Smooth muscle cell (in vitro differentiated cells): ENCODE results near the gene CAMK2B. TPM values are rescaled to one million over a fixed set of nuclear protein-coding genes. Genes with fewer than 3 reads are reported as not detected.

Source experiments
- DNase-seq: peaks from one replicate; lab custom pipeline; 2025; ENCODE audit not compliant: unreplicated experiment; lab: John Stamatoyannopoulos, UW
- H2AFZ ChIP-seq: fragments of 200-600 bp; sonication (generic); 2 replicates; pipeline ENCODE4 v1.6.0; 2016; ENCODE audit warnings: antibody characterized with exemption, low read depth, mild to moderate bottlenecking
- H3F3A ChIP-seq: fragments of 200-600 bp; sonication (generic); 2 replicates; pipeline ENCODE4 v1.6.0; 2017; ENCODE audit warnings: antibody characterized with exemption, low read depth
- H3K27ac ChIP-seq: fragments of 200-600 bp; sonication (generic); 2 replicates; pipeline ENCODE4 v1.5.1; 2016; ENCODE audit warnings: low read depth, mild to moderate bottlenecking
- H3K27me3 ChIP-seq: fragments of 200-600 bp; sonication (generic); 2 replicates; pipeline ENCODE4 v1.6.1; 2016; ENCODE audit warnings: low read depth, mild to moderate bottlenecking
- H3K36me3 ChIP-seq: fragments of 200-600 bp; sonication (generic); 2 replicates; pipeline ENCODE4 v1.5.1; 2016; ENCODE audit warnings: low read depth
- H3K4me1 ChIP-seq: fragments of 200-600 bp; sonication (generic); 2 replicates; pipeline ENCODE4 v1.5.1; 2016; ENCODE audit warnings: low read depth
- H3K4me2 ChIP-seq: fragments of 200-600 bp; sonication (generic); 2 replicates; pipeline ENCODE4 v1.6.0; 2016; ENCODE audit warnings: mild to moderate bottlenecking
- H3K4me3 ChIP-seq: fragments of 200-600 bp; sonication (generic); 2 replicates; pipeline ENCODE4 v1.5.1; 2016; ENCODE audit warnings: mild to moderate bottlenecking
- H3K79me2 ChIP-seq: fragments of 200-600 bp; sonication (generic); 2 replicates; pipeline ENCODE4 v1.6.0; 2016; ENCODE audit warnings: low read depth, mild to moderate bottlenecking
- H3K9ac ChIP-seq: fragments of 200-600 bp; sonication (generic); 2 replicates; pipeline ENCODE4 v1.6.0; 2016; ENCODE audit warnings: low read depth
- H3K9me3 ChIP-seq: fragments of 200-600 bp; sonication (generic); replicated peaks from 2 replicates; pipeline ENCODE4 v1.5.1; 2016; ENCODE audit warnings: low read depth
- H4K20me1 ChIP-seq: fragments of 200-600 bp; sonication (generic); 2 replicates; pipeline ENCODE4 v1.6.0; 2016; ENCODE audit warnings: low read depth
- CTCF ChIP-seq: fragments of 200-600 bp; sonication (generic); IDR thresholded peaks from 2 replicates; pipeline ENCODE4 v1.5.1; 2017; ENCODE audit warnings: borderline replicate concordance, mild to moderate bottlenecking, antibody characterized with exemption; ENCODE audit not compliant: insufficient read depth, poor library complexity, severe bottlenecking
- WGBS: methylation state at CpG from one replicate; pipeline ENCODE4 v1.1.7; 2016; ENCODE audit warnings: low lambda C conversion rate; 5-methylcytosine and 5-hydroxymethylcytosine counted together
- polyA plus RNA-seq: library from polyadenylated mRNA; unstranded; fragments of >200 nt; fragmentation: Nextera tagmentation; extraction: Ambion mirVana; gene quantifications from 2 replicates; pipeline ENCODE4 v1.2.1, GENCODE V29; 2016
- total RNA-seq: library from RNA; depleted of rRNA; stranded (reverse); fragments of >200 nt; gene quantifications from 2 replicates; pipeline ENCODE4 v1.2.3, GENCODE V29; 2014

Gene CAMK2B
- total and polyA plus RNA-seq, 2 experiments from 2014 or later: not detected

- H3K9ac ChIP-seq: no peak overlapping the region
- no peaks in the 10 kb centered on the region for H3K36me3 ChIP-seq
- no peaks in the 10 kb centered on the region for H4K20me1 ChIP-seq
- H3F3A ChIP-seq: no peaks in the 10 kb centered on the region
- no peak overlapping the region for H3K27ac ChIP-seq
- no peak overlapping the region for H3K4me2 ChIP-seq
- no peak overlapping the region for H2AFZ ChIP-seq
- no peaks in the 10 kb centered on the region for H3K9me3 ChIP-seq
- no peak for DNase-seq
- no peaks in the 10 kb centered on the region for H3K4me1 ChIP-seq
- 70% methylated on average over 3 of the region's 3 CpGs for WGBS
- peaks cover 24% of the 10 kb centered on the region for H3K27me3 ChIP-seq
- no peak for TF ChIP-seq CTCF
- no peak overlapping the region for H3K4me3 ChIP-seq
- no peaks in the 10 kb centered on the region for H3K79me2 ChIP-seq
Measured at GRCh38 chr7:44329888-44330287, 4.5 kb upstream of the CAMK2B start.

- no peak overlapping the region for H2AFZ ChIP-seq
- no peaks in the 10 kb centered on the region for H4K20me1 ChIP-seq
- no peak overlapping the region for H3K4me2 ChIP-seq
- 94% methylated on average over 2 of the region's 2 CpGs for WGBS
- H3K27me3 ChIP-seq: peaks cover 32% of the 10 kb centered on the region
- H3K9ac ChIP-seq: no peak overlapping the region
- TF ChIP-seq CTCF: no peak
- H3K36me3 ChIP-seq: no peaks in the 10 kb centered on the region
- no peaks in the 10 kb centered on the region for H3F3A ChIP-seq
- no peaks in the 10 kb centered on the region for H3K9me3 ChIP-seq
- no peaks in the 10 kb centered on the region for H3K79me2 ChIP-seq
- no peak overlapping the region for H3K4me3 ChIP-seq
- no peak overlapping the region for H3K27ac ChIP-seq
- no peak for DNase-seq
- H3K4me1 ChIP-seq: no peaks in the 10 kb centered on the region
Measured at GRCh38 chr7:44329081-44329480, 3.7 kb upstream of the CAMK2B start.

GRCh38 chr7:44327981-44328380 lies 2.6 kb upstream of the CAMK2B start:
- Histone ChIP-seq H3K4me1 (no peaks in the 10 kb centered on the region), H3K27me3 (peaks cover 43% of the 10 kb centered on the region), H2AFZ (no peak overlapping the region), H3K4me2 (no peak overlapping the region), H3K27ac (no peak overlapping the region), H3K36me3 (no peaks in the 10 kb centered on the region), H4K20me1 (no peaks in the 10 kb centered on the region), H3K79me2 (no peaks in the 10 kb centered on the region), H3K9ac (no peak overlapping the region), H3F3A (no peaks in the 10 kb centered on the region), H3K9me3 (no peaks in the 10 kb centered on the region), H3K4me3 (no peak overlapping the region)
- TF ChIP-seq CTCF: no peak
- 89% methylated on average over 5 of the region's 5 CpGs for WGBS
- no peak for DNase-seq

- no peaks in the 10 kb centered on the region for H3K9me3 ChIP-seq
- peaks cover 57% of the 10 kb centered on the region for H3K27me3 ChIP-seq
- H3K79me2 ChIP-seq: no peaks in the 10 kb centered on the region
- H4K20me1 ChIP-seq: no peaks in the 10 kb centered on the region
- WGBS: 74% methylated on average over 12 of the region's 12 CpGs
- TF ChIP-seq CTCF: no peak
- H3K4me1 ChIP-seq: no peaks in the 10 kb centered on the region
- no peak overlapping the region for H3K4me2 ChIP-seq
- DNase-seq: no peak
- H2AFZ ChIP-seq: no peak overlapping the region
- no peaks in the 10 kb centered on the region for H3F3A ChIP-seq
- H3K4me3 ChIP-seq: no peak overlapping the region
- H3K36me3 ChIP-seq: no peaks in the 10 kb centered on the region
- no peak overlapping the region for H3K9ac ChIP-seq
- H3K27ac ChIP-seq: no peak overlapping the region
Measured at GRCh38 chr7:44326261-44327125, 1.1 kb upstream of the CAMK2B start.
